SU-DHL-6 (cell line): Measurements from ENCODE around the gene SNAPIN.

ENCODE experiments used
- H2AFZ ChIP-seq: fragments of 200-600 bp; sonication (generic); 2 replicates; pipeline ENCODE4 v1.6.1; 2014; ENCODE audit warnings: low read depth, mild to moderate bottlenecking, moderate library complexity, mixed read lengths, antibody characterized with exemption, low read length; ENCODE audit not compliant: severe bottlenecking
- H3F3A ChIP-seq: fragments of 200-600 bp; shearing (Covaris generic); 2 replicates; pipeline ENCODE4 v1.6.0; 2016; ENCODE audit warnings: antibody characterized with exemption, mild to moderate bottlenecking; ENCODE audit not compliant: insufficient read depth
- H3K27ac ChIP-seq: fragments of 200-600 bp; sonication (generic); 2 replicates; pipeline ENCODE4 v1.5.1; 2016; ENCODE audit warnings: low read depth, mild to moderate bottlenecking, low read length, moderate library complexity, mixed read lengths
- H3K27me3 ChIP-seq: fragments of 200-600 bp; sonication (generic), shearing (Covaris generic); 2 replicates; pipeline ENCODE4 v1.6.0; 2014; ENCODE audit warnings: mild to moderate bottlenecking, low read length
- H3K36me3 ChIP-seq: fragments of 200-600 bp; sonication (generic); 2 replicates; pipeline ENCODE4 v1.6.1; 2014; ENCODE audit warnings: mild to moderate bottlenecking, low read length, mixed read lengths
- H3K4me2 ChIP-seq: fragments of 300-600, 200-600 bp; shearing (Covaris generic), sonication (generic); 2 replicates; pipeline ENCODE4 v1.6.0; 2014; ENCODE audit warnings: low read length, low read depth, mild to moderate bottlenecking; ENCODE audit not compliant: poor library complexity, severe bottlenecking
- H3K4me3 ChIP-seq: fragments of 200-600 bp; sonication (generic); 2 replicates; pipeline ENCODE4 v1.5.1; 2014; ENCODE audit warnings: antibody characterized with exemption, low read length, mild to moderate bottlenecking, mixed read lengths; ENCODE audit not compliant: insufficient read depth, poor library complexity, severe bottlenecking
- H3K79me2 ChIP-seq: fragments of 200-600 bp; sonication (generic); 2 replicates; pipeline ENCODE4 v1.6.1; 2014; ENCODE audit warnings: mild to moderate bottlenecking, low read length, moderate library complexity; ENCODE audit not compliant: insufficient read depth
- H3K9ac ChIP-seq: fragments of 200-600 bp; sonication (generic); 2 replicates; pipeline ENCODE4 v1.7.0; 2014; ENCODE audit warnings: mild to moderate bottlenecking, low read length
- H3K9me2 ChIP-seq: fragments of 200-600 bp; sonication (generic); replicated peaks from 2 replicates; pipeline ENCODE4 v1.6.1; 2014; ENCODE audit warnings: low read length; ENCODE audit not compliant: insufficient read depth
- H3K9me3 ChIP-seq: fragments of 200-600 bp; sonication (generic); 2 replicates; pipeline ENCODE4 v1.6.1; 2014; ENCODE audit warnings: low read length, mixed read lengths; ENCODE audit not compliant: insufficient read depth
- H4K20me1 ChIP-seq: fragments of 200-600 bp; sonication (generic); 2 replicates; pipeline ENCODE4 v1.6.1; 2014; ENCODE audit warnings: low read depth, mild to moderate bottlenecking, antibody characterized with exemption, low read length, moderate library complexity, mixed read lengths
- CTCF ChIP-seq: fragments of 200-600 bp; sonication (generic); IDR thresholded peaks from one replicate; pipeline ENCODE4 v1.5.1; 2017; ENCODE audit warnings: antibody characterized with exemption, mild to moderate bottlenecking, low read length, moderate library complexity; ENCODE audit not compliant: insufficient read depth, poor library complexity, severe bottlenecking
- EZH2phosphoT487 ChIP-seq: fragments of 200-600 bp; sonication (generic), shearing (Covaris generic); conservative IDR thresholded peaks from 2 replicates; pipeline ENCODE4 v1.6.1; 2018; ENCODE audit warnings: mild to moderate bottlenecking, antibody characterized with exemption, low read length, moderate library complexity, mixed read lengths

The SNAPIN gene

DNA sequence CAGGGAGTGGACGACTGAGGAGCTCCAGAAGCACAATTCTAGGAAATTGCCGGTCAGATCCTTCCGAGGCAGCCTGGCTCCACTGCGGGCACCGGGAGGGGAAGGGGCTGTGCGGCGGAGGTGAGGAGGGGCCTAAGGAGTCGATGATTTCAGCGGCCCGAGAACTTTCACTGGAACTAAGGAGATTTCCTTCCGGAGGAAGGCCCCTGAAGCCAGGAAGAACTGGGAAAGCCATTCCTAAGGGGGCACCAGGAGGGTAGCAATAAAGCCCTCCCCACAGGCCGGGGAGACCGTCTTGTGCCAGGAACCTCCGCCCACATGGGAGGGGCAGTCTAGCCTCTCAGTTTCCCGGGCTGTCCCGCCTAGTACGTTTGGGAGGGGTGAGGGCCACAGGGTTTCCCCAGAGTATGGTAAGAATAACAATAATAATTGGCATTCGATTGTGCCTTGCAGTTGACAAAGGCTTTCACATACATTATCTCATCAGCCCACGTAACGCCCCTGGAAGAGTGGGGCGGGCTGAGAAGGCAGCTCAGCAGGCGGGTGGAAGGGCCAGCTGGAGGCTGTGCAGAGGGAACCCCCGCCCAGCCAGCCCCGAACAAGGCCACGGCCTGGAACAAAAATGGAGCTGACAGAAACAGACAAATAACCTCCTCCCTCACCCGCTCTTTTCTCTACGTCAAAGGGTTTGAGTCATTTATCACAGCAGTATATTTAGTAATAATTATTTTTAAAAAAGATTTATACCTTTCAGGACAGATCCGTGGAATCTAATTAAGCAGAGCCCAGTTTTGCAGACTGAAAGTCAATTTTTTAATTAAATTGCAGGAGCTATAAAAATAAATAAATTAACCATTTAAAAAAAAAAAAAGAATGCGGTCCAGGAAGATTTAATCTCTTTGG lies 39.8 kb downstream of the SNAPIN start:
- Histone ChIP-seq H3K36me3 (no peaks in the 10 kb centered on the region), H4K20me1 (no peaks in the 10 kb centered on the region), H3K4me2 (no peak overlapping the region), H3K79me2 (no peaks in the 10 kb centered on the region), H3K4me3 (no peak overlapping the region), H2AFZ (no peak overlapping the region), H3K27me3 (no peaks in the 10 kb centered on the region), H3K9me2 (no peaks in the 10 kb centered on the region), H3K9ac (no peak overlapping the region), H3K9me3 (no peaks in the 10 kb centered on the region), H3F3A (no peaks in the 10 kb centered on the region), H3K27ac (no peak overlapping the region)
- TF ChIP-seq CTCF (no peak), EZH2phosphoT487 (no peak)

DNA sequence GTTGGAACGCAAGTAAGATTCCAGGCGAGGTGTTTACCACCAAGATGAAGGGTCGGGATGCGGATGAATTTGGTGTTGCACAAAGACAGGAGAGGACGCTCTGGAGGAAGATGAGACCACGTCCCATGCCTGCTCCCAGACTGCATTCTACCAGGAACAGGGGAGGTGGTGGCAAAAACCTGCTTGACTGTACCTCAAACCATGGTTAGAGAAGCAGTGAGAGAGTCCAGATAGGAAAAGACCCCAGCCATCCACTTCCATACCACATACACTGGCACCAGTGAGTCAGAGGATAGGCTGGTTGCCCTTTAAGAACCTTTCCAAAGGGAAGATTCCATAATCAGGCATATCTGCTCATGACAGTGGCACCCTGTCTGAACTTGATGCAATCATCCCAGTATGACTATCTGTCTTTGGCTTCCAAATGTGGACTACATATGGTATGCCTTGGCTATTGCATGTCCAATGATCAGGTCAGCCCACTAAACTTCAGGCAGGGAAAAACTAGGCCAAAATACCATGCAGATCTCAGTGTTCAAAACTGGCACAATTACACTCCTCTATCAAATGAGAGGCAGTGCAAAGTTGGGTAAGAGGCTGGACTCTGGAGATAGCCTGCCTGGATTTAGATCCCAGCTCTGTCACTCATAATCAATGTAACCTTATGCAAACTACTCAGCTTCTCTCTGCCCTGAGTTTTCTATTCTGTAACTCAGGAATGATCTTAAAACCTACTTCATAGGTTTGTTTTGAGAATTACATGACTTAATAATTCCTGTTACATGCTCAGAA lies 40.6 kb downstream of the SNAPIN start:
- no peak for TF ChIP-seq CTCF
- TF ChIP-seq EZH2phosphoT487, result no peak
- no peak overlapping the region for H3K4me2 ChIP-seq
- H3K9ac ChIP-seq, result no peak overlapping the region
- no peak overlapping the region for H3K27ac ChIP-seq
- H3K9me3 ChIP-seq, result no peaks in the 10 kb centered on the region
- no peaks in the 10 kb centered on the region for H3K36me3 ChIP-seq
- no peaks in the 10 kb centered on the region for H3K27me3 ChIP-seq
- H3K79me2 ChIP-seq, result no peaks in the 10 kb centered on the region
- no peak overlapping the region for H2AFZ ChIP-seq
- no peaks in the 10 kb centered on the region for H4K20me1 ChIP-seq
- no peaks in the 10 kb centered on the region for H3F3A ChIP-seq
- H3K9me2 ChIP-seq, result no peaks in the 10 kb centered on the region
- H3K4me3 ChIP-seq, result no peak overlapping the region

- no peaks in the 10 kb centered on the region for H3K9me3 ChIP-seq
- no peak overlapping the region for H3K27ac ChIP-seq
- H2AFZ ChIP-seq, result no peak overlapping the region
- no peaks in the 10 kb centered on the region for H4K20me1 ChIP-seq
- H3K36me3 ChIP-seq, result no peaks in the 10 kb centered on the region
- no peaks in the 10 kb centered on the region for H3F3A ChIP-seq
- no peak overlapping the region for H3K4me3 ChIP-seq
- no peak overlapping the region for H3K4me2 ChIP-seq
- H3K9ac ChIP-seq, result no peak overlapping the region
- no peak for TF ChIP-seq EZH2phosphoT487
- TF ChIP-seq CTCF, result no peak
- H3K79me2 ChIP-seq, result no peaks in the 10 kb centered on the region
- no peaks in the 10 kb centered on the region for H3K27me3 ChIP-seq
- H3K9me2 ChIP-seq, result no peaks in the 10 kb centered on the region
Observed at GRCh38 chr1:153699768-153700167, 41.3 kb downstream of the SNAPIN start.
